ENCODE data around the gene MASP2. TPM values are rescaled to one million over a fixed set of nuclear protein-coding genes. Genes with fewer than 3 reads are reported as not detected.
"Not testable (repeated sequence)": the region's sequence is repeated elsewhere in the genome, so short reads cannot be mapped to it uniquely, and the experiment has no call there.

The MASP2 gene
- total RNA-seq (2022) (0.17 and 0.51 TPM in 2 replicates), Bru-seq, nascent RNA (percentile 14 among the genes with signal in this experiment), BruChase-seq, experiment 1, labeled RNA remaining after a 6-hour chase (percentile 46 among the genes with signal in this experiment), BruChase-seq, experiment 2, labeled RNA remaining after a 2-hour chase (percentile 36 among the genes with signal in this experiment)
- long read RNA-seq: 0 reads

DNA sequence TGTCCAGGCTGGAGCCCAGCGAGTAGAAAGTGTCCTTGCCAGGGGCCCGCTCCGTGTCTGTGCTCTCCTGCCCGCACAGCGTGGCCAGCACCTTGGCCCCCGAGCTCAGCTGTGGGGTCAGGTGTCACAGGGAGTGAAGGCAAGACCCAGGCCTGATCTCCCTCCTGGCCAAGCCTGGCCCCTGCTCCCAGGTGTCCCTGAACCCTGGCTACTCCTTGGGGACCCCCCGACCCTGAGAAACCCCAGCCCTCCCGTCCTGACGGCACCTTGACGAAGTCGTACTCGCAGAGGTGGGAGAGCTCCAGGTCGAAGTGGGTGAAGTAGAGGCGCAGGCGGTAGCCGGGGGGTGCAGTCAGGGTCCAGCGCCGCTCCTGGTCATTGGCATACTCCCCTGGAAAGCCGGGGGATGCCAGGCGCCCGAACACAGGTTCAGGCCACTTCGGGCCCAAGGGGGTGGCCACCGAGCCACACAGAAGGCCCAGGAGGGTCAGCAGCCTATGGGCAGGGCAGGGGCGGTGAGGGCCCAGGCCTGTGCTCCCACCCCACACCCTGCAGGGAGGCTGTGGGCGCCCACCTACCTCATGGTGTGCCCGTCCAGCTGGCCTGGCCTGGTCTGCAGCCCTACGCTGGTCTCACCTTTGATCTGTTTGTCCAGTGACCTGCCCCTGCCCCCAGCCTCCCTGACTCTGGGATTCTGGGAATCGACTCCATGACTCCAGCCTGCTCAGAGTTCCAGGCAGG, at the start of gene MASP2:
MASP2 (minus strand) TSS at position 615 of the 741 bp plus-strand sequence; CDS start at position 583, 32 bp downstream.
- CTCF ChIA-PET: interaction anchor here (0.7 to 9.9 kb wide), 2 partner anchors 9 to 185 kb away, joined by 3 to 64 read pairs; no protein-coding TSS in a partner anchor
- no peak within 1 kb of the TSS for H3K27ac Mint-ChIP-seq (ENCODE audit: low read depth, unreplicated experiment)
- intact Hi-C loops (cut with micrococcal nuclease): no loop called here
- H3K4me3 Mint-ChIP-seq (ENCODE audit: unreplicated experiment): no peak within 1 kb of the TSS
- POLR2A ChIA-PET: interaction anchor here (0.5 kb wide), 1 partner anchor 20 kb away, joined by 4 read pairs; no protein-coding TSS in a partner anchor
- H3K9me3 Mint-ChIP-seq (ENCODE audit: unreplicated experiment): no peaks in the 10 kb centered on the region
- no TSS peak for BruUV-seq (replicated peaks)
- DNase-seq (ENCODE audit: unreplicated experiment): no peak
- TF ChIP-seq, protein P1, sequence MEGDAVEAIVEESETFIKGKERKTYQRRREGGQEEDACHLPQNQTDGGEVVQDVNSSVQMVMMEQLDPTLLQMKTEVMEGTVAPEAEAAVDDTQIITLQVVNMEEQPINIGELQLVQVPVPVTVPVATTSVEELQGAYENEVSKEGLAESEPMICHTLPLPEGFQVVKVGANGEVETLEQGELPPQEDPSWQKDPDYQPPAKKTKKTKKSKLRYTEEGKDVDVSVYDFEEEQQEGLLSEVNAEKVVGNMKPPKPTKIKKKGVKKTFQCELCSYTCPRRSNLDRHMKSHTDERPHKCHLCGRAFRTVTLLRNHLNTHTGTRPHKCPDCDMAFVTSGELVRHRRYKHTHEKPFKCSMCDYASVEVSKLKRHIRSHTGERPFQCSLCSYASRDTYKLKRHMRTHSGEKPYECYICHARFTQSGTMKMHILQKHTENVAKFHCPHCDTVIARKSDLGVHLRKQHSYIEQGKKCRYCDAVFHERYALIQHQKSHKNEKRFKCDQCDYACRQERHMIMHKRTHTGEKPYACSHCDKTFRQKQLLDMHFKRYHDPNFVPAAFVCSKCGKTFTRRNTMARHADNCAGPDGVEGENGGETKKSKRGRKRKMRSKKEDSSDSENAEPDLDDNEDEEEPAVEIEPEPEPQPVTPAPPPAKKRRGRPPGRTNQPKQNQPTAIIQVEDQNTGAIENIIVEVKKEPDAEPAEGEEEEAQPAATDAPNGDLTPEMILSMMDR (IDR thresholded peaks at IDR 0.05; ENCODE audit: unreplicated experiment): no peak
- H3K4me1 Mint-ChIP-seq (ENCODE audit: insufficient read depth, unreplicated experiment): no peaks in the 10 kb centered on the region
- no peaks in the 10 kb centered on the region for H3K27me3 Mint-ChIP-seq (ENCODE audit: insufficient read depth, unreplicated experiment)
- H3K36me3 Mint-ChIP-seq (ENCODE audit: insufficient read depth, unreplicated experiment): peaks cover 13% of the 10 kb centered on the region

GRCh38 chr1:11083784-11084183, 36.7 kb upstream of the MASP2 start:
- H3K4me3 Mint-ChIP-seq (ENCODE audit: unreplicated experiment); BruUV-seq (replicated peaks); DNase-seq (ENCODE audit: unreplicated experiment); H3K4me1 Mint-ChIP-seq (ENCODE audit: insufficient read depth, unreplicated experiment); intact Hi-C loops (cut with micrococcal nuclease); H3K27ac Mint-ChIP-seq (ENCODE audit: low read depth, unreplicated experiment); H3K27me3 Mint-ChIP-seq (ENCODE audit: insufficient read depth, unreplicated experiment); H3K9me3 Mint-ChIP-seq (ENCODE audit: unreplicated experiment); CTCF ChIA-PET; POLR2A ChIA-PET: not testable (repeated sequence)
- peaks cover 67% of the 10 kb centered on the region for H3K36me3 Mint-ChIP-seq (ENCODE audit: insufficient read depth, unreplicated experiment)

GRCh38 chr1:11080931-11081330, 33.9 kb upstream of the MASP2 start:
- intact Hi-C loops (cut with micrococcal nuclease): no loop called here
- no peaks in the 10 kb centered on the region for H3K4me1 Mint-ChIP-seq (ENCODE audit: insufficient read depth, unreplicated experiment)
- no peak overlapping the region for H3K4me3 Mint-ChIP-seq (ENCODE audit: unreplicated experiment)
- no peaks in the 10 kb centered on the region for H3K27me3 Mint-ChIP-seq (ENCODE audit: insufficient read depth, unreplicated experiment)
- H3K9me3 Mint-ChIP-seq (ENCODE audit: unreplicated experiment): no peaks in the 10 kb centered on the region
- BruUV-seq (replicated peaks): no TSS peak
- ChIA-PET CTCF (interaction anchor here (0.6 to 1.8 kb wide), 4 partner anchors 44 to 181 kb away, joined by 3 to 10 read pairs (median 3); no protein-coding TSS in a partner anchor), POLR2A (no interaction called here)
- no peak for DNase-seq (ENCODE audit: unreplicated experiment)
- peaks cover 66% of the 10 kb centered on the region for H3K36me3 Mint-ChIP-seq (ENCODE audit: insufficient read depth, unreplicated experiment)
- H3K27ac Mint-ChIP-seq (ENCODE audit: low read depth, unreplicated experiment): no peak overlapping the region
- TF ChIP-seq, protein P1 (IDR thresholded peaks at IDR 0.05; ENCODE audit: unreplicated experiment): no peak

- peaks cover 79% of the 10 kb centered on the region for H3K36me3 Mint-ChIP-seq (ENCODE audit: insufficient read depth, unreplicated experiment)
- intact Hi-C loops (cut with micrococcal nuclease): no loop called here
- H3K4me3 Mint-ChIP-seq (ENCODE audit: unreplicated experiment): no peak overlapping the region
- no peaks in the 10 kb centered on the region for H3K9me3 Mint-ChIP-seq (ENCODE audit: unreplicated experiment)
- H3K4me1 Mint-ChIP-seq (ENCODE audit: insufficient read depth, unreplicated experiment): no peaks in the 10 kb centered on the region
- H3K27me3 Mint-ChIP-seq (ENCODE audit: insufficient read depth, unreplicated experiment): no peaks in the 10 kb centered on the region
- no TSS peak for BruUV-seq (replicated peaks)
- H3K27ac Mint-ChIP-seq (ENCODE audit: low read depth, unreplicated experiment): no peak overlapping the region
- no peak for DNase-seq (ENCODE audit: unreplicated experiment)
- POLR2A ChIA-PET: interaction anchor here (0.7 to 3.8 kb wide), 3 partner anchors 9 to 20 kb away, joined by 3 to 19 read pairs (median 3); partner anchors contain the start of genes EXOSC10 and SRM
- TF ChIP-seq, protein P1 (IDR thresholded peaks at IDR 0.05; ENCODE audit: unreplicated experiment): no peak
- CTCF ChIA-PET: interaction anchor here (0.6 to 1.6 kb wide), 4 partner anchors 13 to 549 kb away, joined by 3 to 6 read pairs (median 3); no protein-coding TSS in a partner anchor
Observed at GRCh38 chr1:11078631-11079030, 31.6 kb upstream of the MASP2 start.

- peaks cover 92% of the 10 kb centered on the region for H3K36me3 Mint-ChIP-seq (ENCODE audit: insufficient read depth, unreplicated experiment)
- ChIA-PET CTCF (interaction anchor here (2.1 kb wide), 1 partner anchor 35 kb away, joined by 5 read pairs; no protein-coding TSS in a partner anchor), POLR2A (interaction anchor here (0.9 to 1.0 kb wide), 2 partner anchors 14 to 26 kb away, joined by 3 to 8 read pairs; partner anchors contain the start of gene EXOSC10)
- H3K27me3 Mint-ChIP-seq (ENCODE audit: insufficient read depth, unreplicated experiment); H3K4me1 Mint-ChIP-seq (ENCODE audit: insufficient read depth, unreplicated experiment); intact Hi-C loops (cut with micrococcal nuclease); H3K4me3 Mint-ChIP-seq (ENCODE audit: unreplicated experiment); H3K27ac Mint-ChIP-seq (ENCODE audit: low read depth, unreplicated experiment); H3K9me3 Mint-ChIP-seq (ENCODE audit: unreplicated experiment); DNase-seq (ENCODE audit: unreplicated experiment); BruUV-seq (replicated peaks): not testable (repeated sequence)
Observed at GRCh38 chr1:11073398-11073797, 26.4 kb upstream of the MASP2 start.
